ENCODE measurements around the gene MFSD12. TPM values are rescaled to one million over a fixed set of nuclear protein-coding genes. Genes with fewer than 3 reads are reported as not detected.

MFSD12 gene
- 10 to 100 TPM; 84.5 to 90.8 TPM for total RNA-seq

GRCh38 chr19:3557461-3558248 lies at the start of gene MFSD12:
MFSD12 (minus strand) TSS chr19:3557586; CDS start chr19:3557403, 183 bp downstream.
- peak within 1 kb of the TSS; percentile 88 for H3K27ac Mint-ChIP-seq
- DNase-seq (peak; percentile 97), ATAC-seq (ENCODE audit: low read depth) (peak; percentile 86)
- peak within 1 kb of the TSS; percentile 95 for H3K4me3 Mint-ChIP-seq
- no peaks in the 10 kb centered on the region for H3K9me3 Mint-ChIP-seq
- no peaks in the 10 kb centered on the region for H3K27me3 Mint-ChIP-seq
- POLR2A ChIA-PET = interaction anchor here (0.8 to 1.4 kb wide), 6 partner anchors 10 to 70 kb away, joined by 3 to 5 read pairs (median 3); no protein-coding TSS in a partner anchor
- peaks cover 31% of the 10 kb centered on the region for H3K4me1 Mint-ChIP-seq
- no peaks in the 10 kb centered on the region for H3K36me3 Mint-ChIP-seq

- Mint-ChIP-seq H3K27ac (no peak within 1 kb of the TSS), H3K4me3 (peak within 1 kb of the TSS; percentile 43)
Measured at GRCh38 chr19:3606690-3607289, 49.4 kb upstream of the MFSD12 start, which contains the start of gene TBXA2R. TBXA2R (minus strand) TSS chr19:3606875; CDS start chr19:3600634, 6,241 bp downstream.

GRCh38 chr19:3606174-3606689 lies 48.8 kb upstream of the MFSD12 start:
- peak; percentile 65 for DNase-seq
- POLR2A ChIA-PET = no interaction called here
- Mint-ChIP-seq H3K36me3 (no peaks in the 10 kb centered on the region), H3K4me3 (no peak overlapping the region), H3K27ac (no peak overlapping the region), H3K9me3 (no peaks in the 10 kb centered on the region), H3K27me3 (no peaks in the 10 kb centered on the region), H3K4me1 (peaks cover 10% of the 10 kb centered on the region)
- peak; percentile 40 for ATAC-seq (ENCODE audit: low read depth)

More at GRCh38 chr19:3606690-3607289, 49.4 kb upstream of the MFSD12 start, which contains the start of gene TBXA2R:
- DNase-seq (peak; percentile 77), ATAC-seq (ENCODE audit: low read depth) (peak; percentile 24)
- peaks cover under 1% of the 10 kb centered on the region for H3K36me3 Mint-ChIP-seq
- no peaks in the 10 kb centered on the region for H3K27me3 Mint-ChIP-seq
- H3K9me3 Mint-ChIP-seq = no peaks in the 10 kb centered on the region
- POLR2A ChIA-PET = no interaction called here
- H3K4me1 Mint-ChIP-seq = peaks cover 10% of the 10 kb centered on the region

GRCh38 chr19:3605770-3606169 lies 48.4 kb upstream of the MFSD12 start:
- no peaks in the 10 kb centered on the region for H3K27me3 Mint-ChIP-seq
- H3K4me1 Mint-ChIP-seq = peaks cover 10% of the 10 kb centered on the region

GRCh38 chr19:3605361-3605760 lies 48.0 kb upstream of the MFSD12 start:
- Mint-ChIP-seq H3K9me3 (no peaks in the 10 kb centered on the region), H3K36me3 (no peaks in the 10 kb centered on the region), H3K27me3 (no peaks in the 10 kb centered on the region), H3K27ac (no peak overlapping the region), H3K4me3 (no peak overlapping the region), H3K4me1 (peaks cover 10% of the 10 kb centered on the region)
- ATAC-seq (ENCODE audit: low read depth) (no peak), DNase-seq (no peak)
- POLR2A ChIA-PET = interaction anchor here (1.0 to 1.2 kb wide), 2 partner anchors 16 to 48 kb away, joined by 4 to 5 read pairs; partner anchors contain the start of gene MFSD12

More at GRCh38 chr19:3605770-3606169, 48.4 kb upstream of the MFSD12 start:
- Mint-ChIP-seq H3K27ac (no peak overlapping the region), H3K36me3 (no peaks in the 10 kb centered on the region), H3K4me3 (no peak overlapping the region), H3K9me3 (no peaks in the 10 kb centered on the region)
- no peak for ATAC-seq (ENCODE audit: low read depth)
- no peak for DNase-seq
- POLR2A ChIA-PET = no interaction called here

- H3K4me1 Mint-ChIP-seq = peaks cover 10% of the 10 kb centered on the region
- peak; percentile 65 for ATAC-seq (ENCODE audit: low read depth)
Measured at GRCh38 chr19:3604987-3605343, 47.6 kb upstream of the MFSD12 start.

GRCh38 chr19:3604227-3604986 lies 47.0 kb upstream of the MFSD12 start:
- Mint-ChIP-seq H3K27ac (peak overlapping the region; percentile 45), H3K4me3 (no peak overlapping the region), H3K4me1 (peaks cover 10% of the 10 kb centered on the region), H3K27me3 (no peaks in the 10 kb centered on the region), H3K9me3 (no peaks in the 10 kb centered on the region), H3K36me3 (no peaks in the 10 kb centered on the region)
- POLR2A ChIA-PET = interaction anchor here (1.0 to 1.2 kb wide), 2 partner anchors 17 to 47 kb away, joined by 4 to 5 read pairs; partner anchors contain the start of gene MFSD12
- no peak for DNase-seq
- ATAC-seq (ENCODE audit: low read depth) = peak; percentile 16

More at GRCh38 chr19:3604987-3605343, 47.6 kb upstream of the MFSD12 start:
- Mint-ChIP-seq H3K4me3 (no peak overlapping the region), H3K27me3 (no peaks in the 10 kb centered on the region), H3K36me3 (no peaks in the 10 kb centered on the region), H3K9me3 (no peaks in the 10 kb centered on the region), H3K27ac (no peak overlapping the region)
- DNase-seq = peak; percentile 64
- POLR2A ChIA-PET = interaction anchor here (1.0 to 1.2 kb wide), 2 partner anchors 16 to 47 kb away, joined by 4 to 5 read pairs; partner anchors contain the start of gene MFSD12

- Mint-ChIP-seq H3K27me3 (no peaks in the 10 kb centered on the region), H3K4me1 (peaks cover 8% of the 10 kb centered on the region), H3K36me3 (no peaks in the 10 kb centered on the region), H3K4me3 (no peak overlapping the region), H3K27ac (no peak overlapping the region), H3K9me3 (no peaks in the 10 kb centered on the region)
- DNase-seq (no peak), ATAC-seq (ENCODE audit: low read depth) (no peak)
- POLR2A ChIA-PET = no interaction called here
Measured at GRCh38 chr19:3603121-3603811, 45.9 kb upstream of the MFSD12 start.

- POLR2A ChIA-PET = interaction anchor here (0.7 kb wide), 1 partner anchor 317 kb away, joined by 5 read pairs; no protein-coding TSS in a partner anchor
- no peak for DNase-seq
- no peak for ATAC-seq (ENCODE audit: low read depth)
- Mint-ChIP-seq H3K27me3 (no peaks in the 10 kb centered on the region), H3K36me3 (no peaks in the 10 kb centered on the region), H3K27ac (no peak overlapping the region), H3K4me1 (no peaks in the 10 kb centered on the region), H3K4me3 (no peak overlapping the region), H3K9me3 (no peaks in the 10 kb centered on the region)
Measured at GRCh38 chr19:3601021-3601420, 43.6 kb upstream of the MFSD12 start.

GRCh38 chr19:3599776-3600187 lies 42.4 kb upstream of the MFSD12 start:
- no peaks in the 10 kb centered on the region for H3K36me3 Mint-ChIP-seq
- DNase-seq = no peak
- no peaks in the 10 kb centered on the region for H3K4me1 Mint-ChIP-seq
- H3K4me3 Mint-ChIP-seq = no peak overlapping the region
- no peaks in the 10 kb centered on the region for H3K9me3 Mint-ChIP-seq
- H3K27ac Mint-ChIP-seq = no peak overlapping the region
- H3K27me3 Mint-ChIP-seq = no peaks in the 10 kb centered on the region
- no peak for ATAC-seq (ENCODE audit: low read depth)
- POLR2A ChIA-PET = no interaction called here

- Mint-ChIP-seq H3K36me3 (no peaks in the 10 kb centered on the region), H3K4me3 (no peak overlapping the region), H3K9me3 (peaks cover 2% of the 10 kb centered on the region), H3K4me1 (no peaks in the 10 kb centered on the region), H3K27me3 (no peaks in the 10 kb centered on the region), H3K27ac (no peak overlapping the region)
- POLR2A ChIA-PET = no interaction called here
- ATAC-seq (ENCODE audit: low read depth) (no peak), DNase-seq (no peak)
Measured at GRCh38 chr19:3595521-3596061, 38.2 kb upstream of the MFSD12 start.

GRCh38 chr19:3593156-3593555 lies 35.8 kb upstream of the MFSD12 start:
- no peaks in the 10 kb centered on the region for H3K36me3 Mint-ChIP-seq
- H3K4me3 Mint-ChIP-seq = no peak overlapping the region
- no peaks in the 10 kb centered on the region for H3K27me3 Mint-ChIP-seq
- H3K27ac Mint-ChIP-seq = no peak overlapping the region
- ATAC-seq (ENCODE audit: low read depth) (no peak), DNase-seq (no peak)
- no peaks in the 10 kb centered on the region for H3K4me1 Mint-ChIP-seq
- H3K9me3 Mint-ChIP-seq = peaks cover 2% of the 10 kb centered on the region
- POLR2A ChIA-PET = no interaction called here

Data from activated naive CD8-positive, alpha-beta T cell treated with anti-CD3 and anti-CD28 coated beads, Interleukin-2, amount 10 ng/mL, durations not matched to agents 7 days and 5 days (primary cell).